Transverse colon (tissue), 4 donors: Measurements from ENCODE around the gene ANKS4B.

Experiments used
- CTCF ChIP-seq, 5 experiments: fragments of 200-600 bp in 3 of 5; fragments of 450-650 bp in 2 of 5; sonication (generic) in 3 of 5; IDR thresholded peaks; 1 replicate in 2 of 5; 2 replicates in 3 of 5; pipeline ENCODE4 v1.5.1; 2016 to 2017; ENCODE audit warnings: antibody characterized with exemption in 5 of 5, inconsistent platforms in 3 of 5, mild to moderate bottlenecking in 2 of 5, moderate library complexity in 1 of 5
- EP300 ChIP-seq: sonication (generic); formaldehyde crosslinking; IDR thresholded peaks from one replicate; pipeline ENCODE4 v1.6.1; 2017; ENCODE audit warnings: antibody characterized with exemption, low read depth
- POLR2A ChIP-seq: fragments of 450-650 bp; IDR thresholded peaks from one replicate; pipeline ENCODE4 v1.6.1; 2016; ENCODE audit warnings: antibody characterized with exemption, mild to moderate bottlenecking, moderate library complexity
- POLR2AphosphoS5 ChIP-seq, 3 donors: sonication (generic); formaldehyde crosslinking; IDR thresholded peaks; one replicate each; pipeline ENCODE4 v1.6.1; 2016; ENCODE audit warnings: antibody characterized with exemption in 3 of 3

GRCh38 chr16:21223787-21224186, 9.7 kb upstream of the ANKS4B start:
- TF ChIP-seq CTCF (IDR thresholded peaks at IDR 0.05), result no peak
- no peak for TF ChIP-seq POLR2A
- TF ChIP-seq EP300, result no peak
- TF ChIP-seq POLR2AphosphoS5 (IDR thresholded peaks at IDR 0.05), result no peak
